ENCODE results near the gene NPTXR. TPM values are rescaled to one million over a fixed set of nuclear protein-coding genes. Genes with fewer than 3 reads are reported as not detected.

Gene NPTXR
- polyA plus RNA-seq, 1 of the 3 experiments (the other 2 are of a cell fraction) = 1.2 TPM

DNA sequence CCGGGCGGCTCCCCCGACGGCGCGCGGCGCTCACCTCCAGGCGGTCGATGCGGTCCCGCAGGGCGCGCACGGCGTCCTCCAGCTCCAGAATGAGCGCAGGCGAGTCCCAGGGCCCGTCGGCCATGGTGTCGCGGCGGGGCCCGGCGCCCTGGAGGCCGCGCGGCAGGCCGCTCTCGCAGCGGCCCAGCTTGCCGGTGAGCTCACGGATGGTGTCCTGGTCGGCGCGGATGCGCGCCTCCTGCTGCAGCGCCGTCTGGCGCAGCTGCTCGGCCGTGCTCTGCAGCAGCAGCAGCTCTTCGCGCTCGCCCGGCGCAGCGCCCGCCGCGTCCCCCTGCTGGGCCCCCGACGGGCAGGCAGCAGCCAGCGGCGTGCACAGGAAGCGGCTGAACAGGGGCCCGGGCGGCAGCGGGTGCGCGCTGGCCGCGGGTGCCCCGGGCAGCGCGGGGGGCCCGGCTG is 599 bp downstream of the NPTXR start:
- ChIA-PET POLR2A (interaction anchor here (0.9 kb wide), 1 partner anchor 20 kb away, joined by 3 read pairs; no protein-coding TSS in a partner anchor), CTCF (interaction anchor here (0.7 to 2.6 kb wide), 7 partner anchors 14 to 77 kb away, joined by 3 to 25 read pairs (median 4); no protein-coding TSS in a partner anchor)
- Histone ChIP-seq H3K9me3 (no peaks in the 10 kb centered on the region), H3K4me1 (ENCODE audit: control insufficient read depth in 1 of 2, insufficient read depth in 2 of 2, low read depth in 1 of 2, low read length in 1 of 2) (no peaks in the 10 kb centered on the region; a peak in 1 of 4 replicates), H4K20me1 (ENCODE audit: insufficient read depth) (no peaks in the 10 kb centered on the region), H3F3A (replicated peaks; ENCODE audit: insufficient read depth) (no peaks in the 10 kb centered on the region), H3K4me3 (ENCODE audit: low read depth in 2 of 2, low read length in 1 of 2) (peak overlapping the region in 1 of 2 experiments; percentile 37; a peak in 2 of 4 replicates), H3K9me2 (no peaks in the 10 kb centered on the region), H3K36me3 (replicated peaks in 1 of 2; ENCODE audit: control insufficient read depth in 1 of 2, insufficient read depth in 2 of 2, low read length in 1 of 2) (no peaks in the 10 kb centered on the region), H3K4me2 (peak overlapping the region; percentile 41; the same call in 1 of the 2 replicates), H3K9ac (no peak overlapping the region), H3K27ac (ENCODE audit: low read depth in 2 of 2, low read length in 1 of 2) (no peak overlapping the region; a peak in 1 of 4 replicates), H2AFZ (ENCODE audit: low read depth) (no peak overlapping the region), H3K79me2 (ENCODE audit: insufficient read depth) (no peaks in the 10 kb centered on the region), H3K27me3 (ENCODE audit: insufficient read depth) (no peaks in the 10 kb centered on the region)
- whole genome bisulfite sequencing (ENCODE audit: low lambda C conversion rate) = no CpG with 5 or more reads among the region's 68 CpGs
- peak; percentile 84 for DNase-seq
- no peak for TF ChIP-seq RAD21 (IDR thresholded peaks at IDR 0.05; ENCODE audit: low read length)
- TF ChIP-seq POLR2AphosphoS5 (IDR thresholded peaks at IDR 0.05; ENCODE audit: low read depth, low read length) = no peak
- TF ChIP-seq SMC3 (IDR thresholded peaks at IDR 0.05; ENCODE audit: low read depth, low read length) = peak; percentile 20; the same call in 1 of the 2 replicates

DNA sequence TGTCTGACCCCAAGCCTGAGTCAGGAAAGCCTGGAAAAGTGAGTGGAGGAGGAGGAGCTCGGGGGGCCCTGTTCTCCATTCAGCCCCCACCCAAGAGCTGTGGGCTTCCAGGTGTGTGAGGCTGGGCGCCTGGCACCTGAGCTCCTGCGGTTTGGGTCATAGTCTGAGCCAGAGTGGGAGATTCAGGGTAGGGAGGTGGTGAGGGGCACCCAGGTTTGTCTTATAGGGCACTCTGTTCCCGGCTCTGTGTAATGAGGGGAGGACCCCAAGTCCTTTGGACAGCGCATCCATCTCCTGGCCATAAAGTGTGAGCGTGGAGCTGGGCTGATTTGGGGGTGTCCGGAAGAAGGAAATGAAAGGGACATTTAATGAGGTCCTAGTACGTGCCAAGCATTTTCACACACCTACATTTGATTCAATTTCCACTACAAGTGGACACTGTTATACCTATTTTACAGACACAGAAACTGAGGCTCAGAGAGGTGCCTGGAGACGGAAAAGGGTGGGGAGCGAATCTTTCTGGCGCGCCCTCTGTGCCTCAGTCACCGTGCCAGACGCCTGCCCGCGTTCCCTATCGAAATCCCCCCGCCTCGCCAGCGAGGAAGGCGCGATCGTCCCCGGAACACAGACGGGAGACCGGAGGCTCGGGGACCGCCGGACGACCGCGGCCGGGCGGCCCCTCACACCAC is 1.2 kb downstream of the NPTXR start:
- peak overlapping the region; percentile 41; the same call in 1 of the 2 replicates for H3K4me2 ChIP-seq
- H3K9ac ChIP-seq = no peak overlapping the region
- peak overlapping the region in 1 of 2 experiments; percentile 37; a peak in 2 of 4 replicates for H3K4me3 ChIP-seq (ENCODE audit: low read depth in 2 of 2, low read length in 1 of 2)
- H3K4me1 ChIP-seq (ENCODE audit: control insufficient read depth in 1 of 2, insufficient read depth in 2 of 2, low read depth in 1 of 2, low read length in 1 of 2) = no peaks in the 10 kb centered on the region; a peak in 1 of 4 replicates
- no peak overlapping the region for H2AFZ ChIP-seq (ENCODE audit: low read depth)
- H3K27me3 ChIP-seq (ENCODE audit: insufficient read depth) = no peaks in the 10 kb centered on the region
- no peaks in the 10 kb centered on the region for H3K79me2 ChIP-seq (ENCODE audit: insufficient read depth)
- no peaks in the 10 kb centered on the region for H3K36me3 ChIP-seq (replicated peaks in 1 of 2; ENCODE audit: control insufficient read depth in 1 of 2, insufficient read depth in 2 of 2, low read length in 1 of 2)
- DNase-seq = no peak
- H3K9me3 ChIP-seq = no peaks in the 10 kb centered on the region
- no peaks in the 10 kb centered on the region for H3K9me2 ChIP-seq
- TF ChIP-seq, protein P1, sequence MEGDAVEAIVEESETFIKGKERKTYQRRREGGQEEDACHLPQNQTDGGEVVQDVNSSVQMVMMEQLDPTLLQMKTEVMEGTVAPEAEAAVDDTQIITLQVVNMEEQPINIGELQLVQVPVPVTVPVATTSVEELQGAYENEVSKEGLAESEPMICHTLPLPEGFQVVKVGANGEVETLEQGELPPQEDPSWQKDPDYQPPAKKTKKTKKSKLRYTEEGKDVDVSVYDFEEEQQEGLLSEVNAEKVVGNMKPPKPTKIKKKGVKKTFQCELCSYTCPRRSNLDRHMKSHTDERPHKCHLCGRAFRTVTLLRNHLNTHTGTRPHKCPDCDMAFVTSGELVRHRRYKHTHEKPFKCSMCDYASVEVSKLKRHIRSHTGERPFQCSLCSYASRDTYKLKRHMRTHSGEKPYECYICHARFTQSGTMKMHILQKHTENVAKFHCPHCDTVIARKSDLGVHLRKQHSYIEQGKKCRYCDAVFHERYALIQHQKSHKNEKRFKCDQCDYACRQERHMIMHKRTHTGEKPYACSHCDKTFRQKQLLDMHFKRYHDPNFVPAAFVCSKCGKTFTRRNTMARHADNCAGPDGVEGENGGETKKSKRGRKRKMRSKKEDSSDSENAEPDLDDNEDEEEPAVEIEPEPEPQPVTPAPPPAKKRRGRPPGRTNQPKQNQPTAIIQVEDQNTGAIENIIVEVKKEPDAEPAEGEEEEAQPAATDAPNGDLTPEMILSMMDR (IDR thresholded peaks at IDR 0.05) = no peak
- TF ChIP-seq JUND (IDR thresholded peaks at IDR 0.05) (no peak), EP300 (IDR thresholded peaks at IDR 0.05; ENCODE audit: borderline replicate concordance in 1 of 2, low read depth in 1 of 2, low read length in 1 of 2) (no peak), SIN3A (IDR thresholded peaks at IDR 0.05; ENCODE audit: borderline replicate concordance, low read depth, low read length) (no peak), RFX5 (IDR thresholded peaks at IDR 0.05; ENCODE audit: low read length) (no peak), SMC3 (IDR thresholded peaks at IDR 0.05; ENCODE audit: low read depth, low read length) (no peak), TAF1 (IDR thresholded peaks at IDR 0.05; ENCODE audit: borderline replicate concordance, low read depth, low read length) (no peak), RAD21 (IDR thresholded peaks at IDR 0.05; ENCODE audit: low read length) (no peak), YY1 (IDR thresholded peaks at IDR 0.05; ENCODE audit: low read depth) (no peak), RCOR1 (IDR thresholded peaks at IDR 0.05; ENCODE audit: low read length) (no peak), EZH2phosphoT487 (IDR thresholded peaks at IDR 0.05; ENCODE audit: borderline replicate concordance, low read depth) (no peak), RXRA (IDR thresholded peaks at IDR 0.05; ENCODE audit: borderline replicate concordance, low read depth) (no peak)
- TF ChIP-seq, protein P2, sequence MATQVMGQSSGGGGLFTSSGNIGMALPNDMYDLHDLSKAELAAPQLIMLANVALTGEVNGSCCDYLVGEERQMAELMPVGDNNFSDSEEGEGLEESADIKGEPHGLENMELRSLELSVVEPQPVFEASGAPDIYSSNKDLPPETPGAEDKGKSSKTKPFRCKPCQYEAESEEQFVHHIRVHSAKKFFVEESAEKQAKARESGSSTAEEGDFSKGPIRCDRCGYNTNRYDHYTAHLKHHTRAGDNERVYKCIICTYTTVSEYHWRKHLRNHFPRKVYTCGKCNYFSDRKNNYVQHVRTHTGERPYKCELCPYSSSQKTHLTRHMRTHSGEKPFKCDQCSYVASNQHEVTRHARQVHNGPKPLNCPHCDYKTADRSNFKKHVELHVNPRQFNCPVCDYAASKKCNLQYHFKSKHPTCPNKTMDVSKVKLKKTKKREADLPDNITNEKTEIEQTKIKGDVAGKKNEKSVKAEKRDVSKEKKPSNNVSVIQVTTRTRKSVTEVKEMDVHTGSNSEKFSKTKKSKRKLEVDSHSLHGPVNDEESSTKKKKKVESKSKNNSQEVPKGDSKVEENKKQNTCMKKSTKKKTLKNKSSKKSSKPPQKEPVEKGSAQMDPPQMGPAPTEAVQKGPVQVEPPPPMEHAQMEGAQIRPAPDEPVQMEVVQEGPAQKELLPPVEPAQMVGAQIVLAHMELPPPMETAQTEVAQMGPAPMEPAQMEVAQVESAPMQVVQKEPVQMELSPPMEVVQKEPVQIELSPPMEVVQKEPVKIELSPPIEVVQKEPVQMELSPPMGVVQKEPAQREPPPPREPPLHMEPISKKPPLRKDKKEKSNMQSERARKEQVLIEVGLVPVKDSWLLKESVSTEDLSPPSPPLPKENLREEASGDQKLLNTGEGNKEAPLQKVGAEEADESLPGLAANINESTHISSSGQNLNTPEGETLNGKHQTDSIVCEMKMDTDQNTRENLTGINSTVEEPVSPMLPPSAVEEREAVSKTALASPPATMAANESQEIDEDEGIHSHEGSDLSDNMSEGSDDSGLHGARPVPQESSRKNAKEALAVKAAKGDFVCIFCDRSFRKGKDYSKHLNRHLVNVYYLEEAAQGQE (IDR thresholded peaks at IDR 0.05; ENCODE audit: low read depth, low read length) = no peak
- TF ChIP-seq, protein P3, sequence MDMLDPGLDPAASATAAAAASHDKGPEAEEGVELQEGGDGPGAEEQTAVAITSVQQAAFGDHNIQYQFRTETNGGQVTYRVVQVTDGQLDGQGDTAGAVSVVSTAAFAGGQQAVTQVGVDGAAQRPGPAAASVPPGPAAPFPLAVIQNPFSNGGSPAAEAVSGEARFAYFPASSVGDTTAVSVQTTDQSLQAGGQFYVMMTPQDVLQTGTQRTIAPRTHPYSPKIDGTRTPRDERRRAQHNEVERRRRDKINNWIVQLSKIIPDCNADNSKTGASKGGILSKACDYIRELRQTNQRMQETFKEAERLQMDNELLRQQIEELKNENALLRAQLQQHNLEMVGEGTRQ (IDR thresholded peaks at IDR 0.05; ENCODE audit: borderline replicate concordance, low read depth, low read length) = no peak
- TF ChIP-seq, protein P4, sequence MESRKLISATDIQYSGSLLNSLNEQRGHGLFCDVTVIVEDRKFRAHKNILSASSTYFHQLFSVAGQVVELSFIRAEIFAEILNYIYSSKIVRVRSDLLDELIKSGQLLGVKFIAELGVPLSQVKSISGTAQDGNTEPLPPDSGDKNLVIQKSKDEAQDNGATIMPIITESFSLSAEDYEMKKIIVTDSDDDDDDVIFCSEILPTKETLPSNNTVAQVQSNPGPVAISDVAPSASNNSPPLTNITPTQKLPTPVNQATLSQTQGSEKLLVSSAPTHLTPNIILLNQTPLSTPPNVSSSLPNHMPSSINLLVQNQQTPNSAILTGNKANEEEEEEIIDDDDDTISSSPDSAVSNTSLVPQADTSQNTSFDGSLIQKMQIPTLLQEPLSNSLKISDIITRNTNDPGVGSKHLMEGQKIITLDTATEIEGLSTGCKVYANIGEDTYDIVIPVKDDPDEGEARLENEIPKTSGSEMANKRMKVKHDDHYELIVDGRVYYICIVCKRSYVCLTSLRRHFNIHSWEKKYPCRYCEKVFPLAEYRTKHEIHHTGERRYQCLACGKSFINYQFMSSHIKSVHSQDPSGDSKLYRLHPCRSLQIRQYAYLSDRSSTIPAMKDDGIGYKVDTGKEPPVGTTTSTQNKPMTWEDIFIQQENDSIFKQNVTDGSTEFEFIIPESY (IDR thresholded peaks at IDR 0.05; ENCODE audit: borderline replicate concordance, low read depth) = no peak
- CTCF ChIA-PET = interaction anchor here (0.7 to 2.6 kb wide), 7 partner anchors 14 to 77 kb away, joined by 3 to 25 read pairs (median 4); no protein-coding TSS in a partner anchor
- no peak overlapping the region for H3K27ac ChIP-seq (ENCODE audit: low read depth in 2 of 2, low read length in 1 of 2)
- WGBS (ENCODE audit: low lambda C conversion rate) = no CpG with 5 or more reads among the region's 34 CpGs
- POLR2A ChIA-PET = no interaction called here
- no peaks in the 10 kb centered on the region for H3F3A ChIP-seq (replicated peaks; ENCODE audit: insufficient read depth)
- H4K20me1 ChIP-seq (ENCODE audit: insufficient read depth) = no peaks in the 10 kb centered on the region

Measured in SK-N-SH (cell line).